Activated naive CD8-positive, alpha-beta T cell (primary cell): ENCODE results near the gene TRIM66.
"Not testable (repeated sequence)": the region's sequence is repeated elsewhere in the genome, so short reads cannot be mapped to it uniquely, and the experiment has no call there.

Experiments
- H3K27ac Mint-ChIP-seq: one replicate; pipeline ENCODE4 v1.8.0; 2021; ENCODE audit warnings: mixed read lengths
- H3K27me3 Mint-ChIP-seq: one replicate; pipeline ENCODE4 v1.8.0; 2021; ENCODE audit warnings: mixed read lengths
- H3K36me3 Mint-ChIP-seq: one replicate; pipeline ENCODE4 v1.8.0; 2021; ENCODE audit warnings: mixed read lengths
- H3K4me1 Mint-ChIP-seq: one replicate; pipeline ENCODE4 v1.8.0; 2021; ENCODE audit warnings: low read depth, mixed read lengths
- H3K4me3 Mint-ChIP-seq: one replicate; pipeline ENCODE4 v1.8.0; 2021; ENCODE audit warnings: mild to moderate bottlenecking, mixed read lengths
- H3K9me3 Mint-ChIP-seq: one replicate; pipeline ENCODE4 v1.8.0; 2021; ENCODE audit warnings: low read depth, mixed read lengths

Gene TRIM66

DNA sequence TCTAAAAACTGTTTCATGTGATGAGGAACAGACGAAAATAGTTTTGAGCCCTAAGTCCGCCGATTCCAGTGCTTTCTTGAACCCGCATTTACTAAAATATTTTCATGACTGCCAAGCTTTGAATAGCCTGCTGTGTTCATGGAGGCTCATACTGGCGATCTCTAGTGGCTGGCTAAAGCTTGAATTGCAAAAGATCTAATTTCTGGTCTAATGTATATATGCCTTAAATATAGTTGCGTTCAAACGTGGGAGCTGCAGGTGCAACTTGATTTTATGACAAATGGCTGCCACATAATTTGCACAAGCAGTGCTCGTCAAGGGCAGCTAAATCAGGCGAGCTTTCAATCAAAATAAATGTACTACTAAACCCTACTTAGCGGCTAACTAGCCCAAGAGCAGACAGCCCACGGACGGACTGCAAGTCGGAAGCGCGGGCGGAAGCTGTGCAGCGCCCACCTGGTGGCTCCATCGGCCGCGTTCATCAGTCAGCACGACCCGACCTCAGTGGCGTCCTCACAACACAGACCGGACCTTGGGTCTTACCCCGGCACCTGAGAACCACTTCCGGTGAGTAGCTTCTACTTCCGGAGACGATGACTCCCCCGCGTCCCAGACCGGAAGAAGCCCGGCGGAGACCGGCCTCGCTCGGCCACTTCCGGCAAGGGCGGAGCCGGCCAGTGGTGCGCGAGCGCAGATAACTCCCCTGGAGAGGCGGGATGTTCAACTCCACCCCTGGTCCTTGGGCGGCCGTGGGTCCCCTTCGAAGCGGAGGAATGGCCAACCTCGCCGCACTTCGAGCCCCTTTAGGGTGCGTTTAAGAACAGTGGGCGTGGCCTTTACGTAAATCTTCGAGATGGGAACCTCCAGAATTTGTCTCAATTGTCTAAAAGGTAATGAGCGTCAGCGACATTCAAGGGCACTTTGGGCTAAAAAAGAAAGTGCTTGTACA lies 6.2 kb upstream of the TRIM66 start:
- Mint-ChIP-seq H3K27ac (peak overlapping the region; percentile 93), H3K9me3 (no peaks in the 10 kb centered on the region), H3K36me3 (peaks cover 43% of the 10 kb centered on the region), H3K4me3 (peak overlapping the region; percentile 98), H3K4me1 (peaks cover 49% of the 10 kb centered on the region), H3K27me3 (no peaks in the 10 kb centered on the region)

DNA sequence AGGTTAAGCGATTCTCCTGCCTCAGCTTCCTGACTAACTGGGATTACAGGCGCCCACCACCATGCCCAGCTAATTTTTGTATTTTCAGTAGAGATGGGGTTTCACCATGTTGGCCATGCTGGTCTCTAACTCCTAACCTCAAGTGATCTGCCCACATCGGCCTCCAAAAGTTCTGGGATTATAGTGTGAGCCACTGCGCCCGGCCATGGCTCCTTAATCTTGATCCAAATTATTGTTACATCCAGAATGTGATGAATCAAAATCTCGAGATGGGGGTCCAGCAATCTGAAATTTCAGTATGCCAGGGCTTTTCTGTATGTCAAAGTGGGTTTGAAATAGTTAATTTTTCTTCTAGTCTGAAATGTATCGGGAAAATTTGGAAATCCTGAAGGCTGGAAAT lies 3.9 kb upstream of the TRIM66 start:
- Mint-ChIP-seq H3K9me3 (no peaks in the 10 kb centered on the region), H3K4me1 (peaks cover 58% of the 10 kb centered on the region), H3K27me3 (no peaks in the 10 kb centered on the region), H3K4me3 (peak overlapping the region; percentile 98), H3K36me3 (peaks cover 43% of the 10 kb centered on the region), H3K27ac (peak overlapping the region; percentile 93)

DNA sequence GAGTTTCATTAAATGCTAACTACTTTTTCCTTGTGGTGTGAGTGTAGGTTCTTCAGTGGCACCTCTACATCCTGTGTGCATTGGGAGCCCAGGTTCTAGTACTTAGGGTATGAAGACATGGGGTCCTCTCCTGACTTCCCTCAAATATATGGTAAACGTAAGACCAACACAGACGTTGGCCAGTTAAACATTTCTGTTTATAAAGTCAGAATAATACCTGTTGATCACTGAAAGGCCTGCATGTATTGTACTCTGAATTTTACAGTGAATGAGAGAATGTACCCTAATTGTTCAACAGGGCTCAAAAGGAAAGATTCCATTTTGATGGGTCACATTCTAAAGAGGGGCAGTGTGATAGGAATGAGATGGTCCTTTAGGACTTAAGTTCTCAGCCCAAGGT lies 3.4 kb upstream of the TRIM66 start:
- H3K27me3 Mint-ChIP-seq, result no peaks in the 10 kb centered on the region
- H3K9me3 Mint-ChIP-seq, result no peaks in the 10 kb centered on the region
- H3K27ac Mint-ChIP-seq, result peak overlapping the region; percentile 99
- H3K4me1 Mint-ChIP-seq, result peaks cover 59% of the 10 kb centered on the region
- peak overlapping the region; percentile 98 for H3K4me3 Mint-ChIP-seq
- H3K36me3 Mint-ChIP-seq, result peaks cover 44% of the 10 kb centered on the region

DNA sequence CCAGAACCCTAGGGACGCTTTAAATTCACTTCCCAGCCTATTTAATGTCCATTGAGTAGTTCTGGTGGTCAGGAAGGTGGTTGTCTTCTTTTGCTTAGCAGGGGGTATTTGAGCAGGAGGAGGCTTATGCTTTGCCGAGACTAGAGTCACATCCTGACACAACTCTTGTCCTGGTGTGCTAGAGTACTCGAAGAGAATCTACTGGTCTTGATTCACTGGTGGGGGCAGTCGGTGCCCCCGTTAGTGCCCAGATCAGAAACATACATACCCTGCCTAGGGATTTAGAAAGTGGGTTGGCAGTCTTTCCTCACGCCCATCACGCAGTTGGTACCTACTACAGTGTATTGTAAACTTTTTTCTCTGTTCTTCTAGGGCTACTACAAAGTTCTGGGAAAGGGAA lies 2.8 kb upstream of the TRIM66 start:
- H3K4me1 Mint-ChIP-seq, result peaks cover 64% of the 10 kb centered on the region
- H3K27me3 Mint-ChIP-seq, result no peaks in the 10 kb centered on the region
- peak overlapping the region; percentile 98 for H3K4me3 Mint-ChIP-seq
- H3K9me3 Mint-ChIP-seq, result no peaks in the 10 kb centered on the region
- peaks cover 47% of the 10 kb centered on the region for H3K36me3 Mint-ChIP-seq
- peak overlapping the region; percentile 99 for H3K27ac Mint-ChIP-seq

DNA sequence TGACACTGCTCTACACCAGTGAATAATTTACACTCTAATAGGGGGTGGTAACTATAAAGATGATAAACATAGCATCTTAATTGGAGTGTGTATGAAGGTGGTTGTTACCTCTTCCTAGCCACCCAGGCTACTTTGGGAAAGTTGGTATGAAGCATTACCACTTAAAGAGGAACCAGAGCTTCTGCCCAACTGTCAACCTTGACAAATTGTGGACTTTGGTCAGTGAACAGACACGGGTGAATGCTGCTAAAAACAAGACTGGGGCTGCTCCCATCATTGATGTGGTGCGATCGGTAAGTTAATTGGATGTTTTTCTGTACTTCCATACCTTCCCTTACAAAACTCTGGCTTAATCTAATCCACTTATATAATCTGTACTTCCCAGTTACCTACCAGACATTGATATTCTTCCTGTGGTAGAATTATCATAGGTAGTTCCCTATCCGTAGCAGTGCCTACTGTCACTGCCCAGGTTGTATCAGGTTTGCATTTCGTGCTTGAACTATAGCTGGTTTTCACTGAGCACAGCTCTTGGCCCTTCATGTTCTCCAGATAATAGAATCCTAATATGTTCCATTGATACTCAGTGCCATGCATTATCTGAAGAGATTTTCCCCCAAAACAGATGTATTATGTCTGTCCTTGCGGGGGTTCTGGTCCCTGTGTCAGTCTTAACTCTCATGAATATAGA lies 2.3 kb upstream of the TRIM66 start:
- peak overlapping the region; percentile 99 for H3K27ac Mint-ChIP-seq
- no peaks in the 10 kb centered on the region for H3K9me3 Mint-ChIP-seq
- H3K4me3 Mint-ChIP-seq, result peak overlapping the region; percentile 98
- H3K4me1 Mint-ChIP-seq, result peaks cover 63% of the 10 kb centered on the region
- H3K27me3 Mint-ChIP-seq, result no peaks in the 10 kb centered on the region
- H3K36me3 Mint-ChIP-seq, result peaks cover 49% of the 10 kb centered on the region

DNA sequence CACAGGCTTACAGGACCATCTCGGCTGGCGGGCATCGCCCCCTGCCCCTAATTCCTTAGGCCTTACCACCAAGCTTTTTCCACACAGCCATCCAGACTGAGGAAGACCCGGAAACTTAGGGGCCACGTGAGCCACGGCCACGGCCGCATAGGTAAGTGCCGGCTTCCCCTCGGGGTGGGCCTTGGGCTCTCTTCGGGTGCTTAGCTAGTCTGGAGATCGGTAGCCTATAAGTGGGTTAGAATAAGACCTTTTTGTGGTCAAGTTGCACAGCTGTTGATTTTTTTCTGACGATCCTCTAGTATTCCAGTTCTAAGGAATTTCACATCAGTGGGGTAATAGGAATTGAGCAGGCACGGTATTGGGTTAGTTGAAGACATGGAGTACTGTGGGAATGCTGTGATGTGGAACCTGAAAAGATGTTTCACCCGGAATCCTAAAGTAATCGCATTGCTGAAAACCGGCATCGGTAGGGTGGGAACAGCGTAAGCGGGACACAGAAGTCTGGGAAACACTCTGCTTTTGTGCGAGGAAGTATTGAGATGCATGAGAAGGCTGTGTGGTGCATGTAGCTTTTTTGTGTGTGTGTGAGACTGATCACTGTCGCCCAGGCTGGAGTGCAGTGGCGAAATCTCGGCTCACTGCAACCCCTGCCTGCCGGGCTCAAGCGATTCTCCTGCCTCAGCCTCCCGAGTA lies 796 bp upstream of the TRIM66 start:
- Mint-ChIP-seq H3K4me3 (peak overlapping the region; percentile 98), H3K9me3 (no peaks in the 10 kb centered on the region), H3K4me1 (peaks cover 49% of the 10 kb centered on the region), H3K27ac (peak overlapping the region; percentile 99), H3K36me3 (peaks cover 46% of the 10 kb centered on the region), H3K27me3 (no peaks in the 10 kb centered on the region)

DNA sequence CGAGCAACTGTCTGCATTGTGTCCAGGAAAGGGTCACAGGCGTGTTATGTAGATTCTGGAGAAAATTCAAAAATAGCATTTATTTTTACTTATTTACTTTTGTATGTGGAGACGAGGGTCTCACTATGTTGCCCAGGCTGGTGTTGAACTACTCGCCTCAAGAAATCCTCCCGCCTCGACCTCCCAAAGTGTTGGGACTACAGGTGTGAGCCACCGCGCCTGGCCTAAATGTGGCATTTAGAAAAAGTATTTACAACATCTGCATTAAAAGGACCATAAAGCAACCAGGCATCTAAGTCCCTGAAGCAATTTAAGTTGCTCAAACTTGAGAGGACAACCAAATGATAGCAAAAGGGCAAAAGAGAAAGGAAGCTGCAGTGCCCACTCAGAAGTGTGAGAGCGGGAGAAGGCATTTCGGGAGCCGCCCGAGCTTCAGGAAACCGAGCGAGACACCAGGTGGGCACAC lies 595 bp downstream of the TRIM66 start:
- Mint-ChIP-seq H3K27ac (peak overlapping the region; percentile 99), H3K4me1 (peaks cover 41% of the 10 kb centered on the region), H3K36me3 (peaks cover 42% of the 10 kb centered on the region), H3K9me3 (no peaks in the 10 kb centered on the region), H3K27me3 (no peaks in the 10 kb centered on the region), H3K4me3 (peak overlapping the region; percentile 98)

DNA sequence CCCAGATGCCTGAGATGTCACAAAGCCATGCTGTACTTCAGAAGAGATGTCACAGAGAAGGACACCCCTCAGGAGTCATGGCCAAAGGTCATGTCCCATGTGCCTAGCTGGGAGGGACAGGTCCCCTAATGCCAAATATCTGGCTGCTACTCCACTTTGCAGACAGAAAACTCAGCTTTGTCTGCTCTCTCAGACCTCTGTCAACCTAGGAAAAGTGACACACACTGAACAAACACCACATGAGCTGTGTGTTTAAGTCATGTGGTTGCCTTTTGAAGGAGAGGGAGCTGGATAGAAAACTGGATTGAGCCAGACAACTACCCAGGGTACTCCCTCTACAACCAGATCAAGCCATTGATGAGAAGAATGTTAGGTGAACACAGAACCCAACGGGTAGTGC lies 3.5 kb downstream of the TRIM66 start:
- H3K4me1 Mint-ChIP-seq, result peaks cover 18% of the 10 kb centered on the region
- H3K36me3 Mint-ChIP-seq, result peaks cover 21% of the 10 kb centered on the region
- H3K4me3 Mint-ChIP-seq, result no peak overlapping the region
- no peaks in the 10 kb centered on the region for H3K27me3 Mint-ChIP-seq
- no peaks in the 10 kb centered on the region for H3K9me3 Mint-ChIP-seq
- H3K27ac Mint-ChIP-seq, result no peak overlapping the region

DNA sequence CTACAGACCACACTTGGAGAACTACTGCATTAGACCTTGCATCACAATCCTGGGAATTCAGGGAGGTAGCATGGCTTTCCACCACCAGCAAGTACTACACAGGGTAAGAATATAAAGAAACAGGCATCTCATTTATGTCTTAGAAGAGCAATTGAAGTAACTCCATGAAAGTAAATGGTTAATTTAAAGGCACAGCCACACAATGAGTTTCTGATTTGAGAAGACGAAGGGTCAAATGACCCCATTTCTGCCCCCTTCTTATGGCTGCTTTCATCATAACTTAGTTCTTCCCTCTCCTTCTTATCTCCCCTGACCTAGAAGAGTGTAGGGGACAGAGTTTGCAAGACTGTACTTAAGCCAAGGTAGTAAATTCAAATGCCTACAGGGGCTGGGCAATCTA lies 6.0 kb downstream of the TRIM66 start:
- H3K27me3 Mint-ChIP-seq, result no peaks in the 10 kb centered on the region
- peaks cover 19% of the 10 kb centered on the region for H3K36me3 Mint-ChIP-seq
- no peak overlapping the region for H3K4me3 Mint-ChIP-seq
- peaks cover 10% of the 10 kb centered on the region for H3K4me1 Mint-ChIP-seq
- no peaks in the 10 kb centered on the region for H3K9me3 Mint-ChIP-seq
- H3K27ac Mint-ChIP-seq, result no peak overlapping the region

DNA sequence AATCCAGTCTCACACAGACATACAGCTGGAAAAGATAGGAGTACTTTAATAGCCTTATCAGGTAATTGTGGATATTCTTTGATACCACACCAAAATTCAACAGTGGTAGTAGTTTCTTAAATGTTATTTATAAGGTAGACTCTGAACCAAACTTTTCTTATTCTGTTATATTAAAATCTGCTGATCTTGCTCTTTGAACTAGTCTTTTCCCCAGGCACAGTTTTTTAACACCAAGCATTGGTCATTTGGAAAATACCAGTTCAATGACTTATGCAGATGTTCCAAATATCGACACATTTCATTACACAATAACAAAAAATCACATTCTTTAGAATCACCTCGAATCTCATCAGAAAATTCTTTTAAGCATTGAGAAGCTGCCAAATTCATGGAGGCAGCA lies 7.6 kb downstream of the TRIM66 start:
- Mint-ChIP-seq H3K9me3 (no peaks in the 10 kb centered on the region), H3K27ac (no peak overlapping the region), H3K4me3 (no peak overlapping the region), H3K36me3 (peaks cover 17% of the 10 kb centered on the region), H3K4me1 (no peaks in the 10 kb centered on the region), H3K27me3 (no peaks in the 10 kb centered on the region)

DNA sequence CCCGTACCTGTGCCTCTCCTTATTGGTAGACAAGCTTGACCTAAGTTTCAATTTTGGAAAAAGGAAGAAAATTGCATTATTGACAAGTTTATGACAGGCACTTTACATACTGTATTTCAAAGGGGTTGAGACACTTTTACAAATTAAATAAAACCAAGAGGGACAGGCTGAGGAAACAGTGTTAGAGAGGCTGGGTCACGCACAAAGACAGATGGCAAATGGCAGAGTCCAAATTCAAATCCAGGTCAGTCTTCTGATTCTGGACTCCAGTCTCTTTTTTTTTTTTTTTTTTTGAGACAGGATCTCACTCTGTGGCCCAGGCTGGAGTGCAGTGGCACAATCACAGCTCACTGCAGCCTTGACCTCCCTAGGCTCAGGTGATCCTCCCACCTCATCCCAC lies 10.1 kb downstream of the TRIM66 start:
- Mint-ChIP-seq H3K27me3 (no peaks in the 10 kb centered on the region), H3K4me3 (no peak overlapping the region), H3K27ac (no peak overlapping the region), H3K9me3 (no peaks in the 10 kb centered on the region), H3K4me1 (no peaks in the 10 kb centered on the region), H3K36me3 (peaks cover 19% of the 10 kb centered on the region)

DNA sequence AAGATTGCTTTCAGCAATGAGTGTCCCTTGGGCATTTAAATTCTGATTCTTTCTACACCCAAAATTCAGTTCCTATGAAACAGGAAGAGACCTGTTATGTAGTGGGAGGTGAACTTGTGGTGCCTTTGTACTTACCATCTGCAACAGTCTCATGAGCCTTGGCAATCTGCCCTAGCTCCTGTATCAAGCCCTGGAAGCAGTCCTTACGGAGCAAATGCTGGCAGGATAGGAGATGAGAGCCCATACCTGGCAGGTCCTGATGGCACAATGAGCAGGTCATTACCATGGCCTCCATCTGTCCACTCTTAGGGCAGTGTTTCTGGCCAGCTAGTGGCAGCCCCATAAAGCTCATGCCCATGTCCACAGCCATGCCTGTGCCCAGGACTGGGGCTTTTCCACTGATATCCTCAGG lies 10.8 kb downstream of the TRIM66 start:
- peaks cover 21% of the 10 kb centered on the region for H3K36me3 Mint-ChIP-seq
- no peak overlapping the region for H3K27ac Mint-ChIP-seq
- H3K4me3 Mint-ChIP-seq, result no peak overlapping the region
- H3K9me3 Mint-ChIP-seq, result no peaks in the 10 kb centered on the region
- no peaks in the 10 kb centered on the region for H3K27me3 Mint-ChIP-seq
- no peaks in the 10 kb centered on the region for H3K4me1 Mint-ChIP-seq

DNA sequence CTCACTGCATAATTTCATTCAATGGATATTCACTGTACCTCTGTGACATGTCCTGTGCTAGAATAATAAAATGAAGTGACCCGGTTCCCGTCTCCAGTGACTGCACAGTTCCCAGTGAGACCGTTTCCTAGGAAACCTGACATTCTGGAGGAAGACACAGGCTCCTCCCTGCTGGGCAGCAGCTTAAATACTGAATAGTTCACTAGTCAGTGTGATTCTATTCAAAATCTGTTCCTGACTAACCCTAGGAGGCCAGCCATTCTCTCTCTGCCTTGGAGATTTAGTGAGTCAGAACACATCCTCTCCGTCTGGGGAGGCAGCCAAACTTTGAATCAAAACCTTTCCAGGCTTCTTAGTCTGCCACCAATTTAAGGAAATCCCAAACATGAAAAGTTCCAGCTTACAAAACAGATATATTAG lies 11.3 kb downstream of the TRIM66 start:
- H3K9me3 Mint-ChIP-seq, result no peaks in the 10 kb centered on the region
- H3K36me3 Mint-ChIP-seq, result peaks cover 24% of the 10 kb centered on the region
- no peaks in the 10 kb centered on the region for H3K4me1 Mint-ChIP-seq
- no peak overlapping the region for H3K27ac Mint-ChIP-seq
- no peak overlapping the region for H3K4me3 Mint-ChIP-seq
- no peaks in the 10 kb centered on the region for H3K27me3 Mint-ChIP-seq

DNA sequence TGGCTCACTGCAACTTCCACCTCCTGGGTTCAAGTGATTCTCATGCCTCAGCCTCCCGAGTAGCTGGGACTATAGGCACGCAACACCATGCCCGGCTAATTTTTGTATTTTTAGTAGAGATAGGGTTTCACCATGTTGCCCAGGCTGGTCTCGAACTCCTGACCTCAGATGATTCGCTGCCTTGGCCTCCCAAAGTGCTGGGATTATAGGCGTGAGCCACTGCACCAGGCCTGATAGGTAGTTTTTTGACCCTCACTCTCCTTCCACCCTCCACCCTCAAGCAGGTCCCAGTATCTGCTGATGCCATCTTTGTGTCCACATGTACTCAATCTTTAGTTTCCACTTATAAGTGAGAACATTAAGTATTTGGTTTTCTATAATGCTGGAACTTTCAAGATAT lies 12.4 kb downstream of the TRIM66 start:
- H3K9me3 Mint-ChIP-seq, H3K27me3 Mint-ChIP-seq, H3K4me1 Mint-ChIP-seq, H3K4me3 Mint-ChIP-seq, H3K27ac Mint-ChIP-seq: not testable (repeated sequence)
- peaks cover 24% of the 10 kb centered on the region for H3K36me3 Mint-ChIP-seq

DNA sequence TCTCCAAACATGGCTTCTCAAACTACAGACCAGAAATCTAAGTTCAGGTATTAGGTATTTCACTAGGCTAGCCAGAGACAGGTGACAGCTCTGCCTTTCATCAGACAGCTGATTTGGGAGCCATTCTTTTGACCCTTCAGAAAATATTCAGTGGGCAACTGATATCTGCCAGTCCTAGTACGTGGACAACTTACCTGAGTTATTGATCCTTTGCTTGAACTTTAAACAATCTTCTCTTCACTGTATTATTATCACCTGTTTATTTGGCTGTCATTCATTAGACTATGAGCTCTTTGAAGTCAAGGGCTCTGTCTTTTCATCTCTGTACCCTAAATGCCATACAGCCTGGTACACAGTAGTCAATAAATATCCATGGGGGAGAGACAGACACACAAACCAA lies 17.2 kb downstream of the TRIM66 start:
- peaks cover 21% of the 10 kb centered on the region for H3K36me3 Mint-ChIP-seq
- H3K4me3 Mint-ChIP-seq, result no peak overlapping the region
- no peak overlapping the region for H3K27ac Mint-ChIP-seq
- no peaks in the 10 kb centered on the region for H3K27me3 Mint-ChIP-seq
- no peaks in the 10 kb centered on the region for H3K4me1 Mint-ChIP-seq
- no peaks in the 10 kb centered on the region for H3K9me3 Mint-ChIP-seq
